ENCODE results near the gene TAS2R41. TPM values are rescaled to one million over a fixed set of nuclear protein-coding genes. Genes with fewer than 3 reads are reported as not detected.
"Not testable (repeated sequence)": the region's sequence is repeated elsewhere in the genome, so short reads cannot be mapped to it uniquely, and the experiment has no call there.

TAS2R41 gene
- total RNA-seq, 4 donors from 2014 or later = not detected

DNA sequence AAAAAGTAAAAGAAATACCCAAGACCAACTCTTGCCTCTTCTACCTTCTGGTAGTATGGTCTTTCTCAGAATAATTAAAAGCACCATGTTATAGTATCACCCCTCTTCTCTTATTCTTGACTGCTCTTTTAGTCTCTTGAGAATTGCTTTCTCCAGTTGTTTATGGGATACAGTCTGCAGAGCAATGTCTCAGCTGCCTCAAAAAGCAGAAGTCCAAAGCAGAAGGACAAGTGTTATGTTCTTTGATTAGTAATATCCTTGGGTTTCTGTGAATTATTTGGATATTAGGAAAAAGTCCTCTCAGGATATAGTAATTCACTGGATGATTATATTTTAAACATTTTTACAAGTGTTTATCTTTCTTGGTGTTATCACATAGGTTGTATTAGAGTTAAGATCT, 7.4 kb downstream of the TAS2R41 start:
- Histone ChIP-seq H3K9me3 (no peaks in the 10 kb centered on the region), H3K4me3 (no peak overlapping the region), H3K27ac (no peak overlapping the region), H3K4me1 (peaks cover 0 to 5% (median 0%) of the 10 kb centered on the region in 3 donors), H3K27me3 (no peaks in the 10 kb centered on the region), H3K36me3 (no peaks in the 10 kb centered on the region)
- no peak for ATAC-seq
- TF ChIP-seq POLR2A (IDR thresholded peaks at IDR 0.05) = no peak
- no peak for TF ChIP-seq CTCF (IDR thresholded peaks at IDR 0.05)
- no peak for TF ChIP-seq EP300 (IDR thresholded peaks at IDR 0.05)
- TF ChIP-seq POLR2AphosphoS5 (IDR thresholded peaks at IDR 0.05) = no peak

- Histone ChIP-seq H3K4me1 (peaks cover 0 to 5% (median 0%) of the 10 kb centered on the region in 3 donors), H3K27ac (peak overlapping the region in 1 of 4 donors; percentile 16), H3K4me3 (no peak overlapping the region), H3K36me3 (no peaks in the 10 kb centered on the region), H3K9me3 (no peaks in the 10 kb centered on the region), H3K27me3 (no peaks in the 10 kb centered on the region)
- TF ChIP-seq POLR2AphosphoS5 (IDR thresholded peaks at IDR 0.05) (no peak), EP300 (IDR thresholded peaks at IDR 0.05) (no peak), CTCF (IDR thresholded peaks at IDR 0.05) (no peak), POLR2A (IDR thresholded peaks at IDR 0.05) (no peak)
- peak; percentile 47 for ATAC-seq
- 67 to 83% methylated on average over 1 to 6 of the region's 6 CpGs for WGBS, 2 donors (ENCODE audit: low coverage in 1 of 2)
Measured at GRCh38 chr7:143485500-143485899, 7.8 kb downstream of the TAS2R41 start.

GRCh38 chr7:143486266-143486665, 8.6 kb downstream of the TAS2R41 start:
- ATAC-seq, H3K27ac ChIP-seq, H3K4me3 ChIP-seq, H3K9me3 ChIP-seq, H3K36me3 ChIP-seq, H3K4me1 ChIP-seq, H3K27me3 ChIP-seq: not testable (repeated sequence)
- WGBS, 2 donors (ENCODE audit: low coverage in 1 of 2) = 87 to 90% methylated on average over 2 to 3 of the region's 3 CpGs

DNA sequence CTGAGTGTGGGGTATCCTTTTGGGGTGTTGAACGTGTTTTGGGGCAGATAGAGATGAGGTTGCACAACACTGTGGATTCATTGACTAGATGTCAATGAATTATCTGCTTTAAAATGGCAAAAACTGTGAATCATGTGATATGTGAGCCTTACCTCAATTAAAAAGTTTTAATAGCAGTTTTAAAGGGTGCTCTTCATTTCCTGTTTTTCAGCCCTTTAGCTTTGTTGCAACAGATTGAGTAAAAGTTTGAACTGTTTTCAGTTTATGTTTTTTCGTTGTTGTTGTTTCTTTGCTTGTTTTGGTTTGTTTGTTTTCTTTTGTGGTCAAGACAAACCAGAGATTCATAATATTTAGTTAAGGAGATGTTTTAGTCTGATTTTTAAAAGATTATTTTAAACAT, 9.4 kb downstream of the TAS2R41 start:
- no peak overlapping the region for H3K27ac ChIP-seq

GRCh38 chr7:143487566-143487965, 9.9 kb downstream of the TAS2R41 start:
- no peak overlapping the region for H3K27ac ChIP-seq

More for the DNA sequence above, 9.4 kb downstream of the TAS2R41 start:
- Histone ChIP-seq H3K4me3 (no peak overlapping the region), H3K9me3 (no peaks in the 10 kb centered on the region), H3K27me3 (no peaks in the 10 kb centered on the region), H3K4me1 (peaks cover 0 to 5% (median 0%) of the 10 kb centered on the region in 3 donors), H3K36me3 (no peaks in the 10 kb centered on the region)
- 66 to 72% methylated on average over 2 of the region's 2 CpGs for WGBS, 2 donors (ENCODE audit: low coverage in 1 of 2)
- ATAC-seq = no peak
- TF ChIP-seq CTCF (IDR thresholded peaks at IDR 0.05) (no peak), EP300 (IDR thresholded peaks at IDR 0.05) (no peak), POLR2A (IDR thresholded peaks at IDR 0.05) (no peak), POLR2AphosphoS5 (IDR thresholded peaks at IDR 0.05) (no peak)

More at GRCh38 chr7:143487566-143487965, 9.9 kb downstream of the TAS2R41 start:
- whole genome bisulfite sequencing, 2 donors (ENCODE audit: low coverage in 1 of 2) = 19 to 50% methylated on average over 3 to 5 of the region's 5 CpGs
- Histone ChIP-seq H3K4me1 (peaks cover 0 to 5% (median 0%) of the 10 kb centered on the region in 3 donors), H3K4me3 (no peak overlapping the region), H3K27me3 (no peaks in the 10 kb centered on the region), H3K9me3 (no peaks in the 10 kb centered on the region), H3K36me3 (no peaks in the 10 kb centered on the region)
- TF ChIP-seq POLR2A (IDR thresholded peaks at IDR 0.05) (no peak), CTCF (IDR thresholded peaks at IDR 0.05) (no peak), EP300 (IDR thresholded peaks at IDR 0.05) (no peak), POLR2AphosphoS5 (IDR thresholded peaks at IDR 0.05) (no peak)
- peak; percentile 46 for ATAC-seq
